ENCODE results near the gene SCN4A.
A peak's percentile ranks its signal among the peaks of the same experiment; 100 is the strongest.

The SCN4A gene

GRCh38 chr17:63954402-63955063 is 18.2 kb downstream of the SCN4A start:
- DNase-seq = no peak

- DNase-seq = no peak
Measured at GRCh38 chr17:63950940-63951907, 21.5 kb downstream of the SCN4A start.

- no peak for DNase-seq
Measured at GRCh38 chr17:63949576-63950250, 23.0 kb downstream of the SCN4A start.

GRCh38 chr17:63948521-63948920 is 24.2 kb downstream of the SCN4A start:
- DNase-seq = no peak

- no peak for DNase-seq
Measured at GRCh38 chr17:63947711-63948330, 24.9 kb downstream of the SCN4A start.

GRCh38 chr17:63946440-63947363 is 26.0 kb downstream of the SCN4A start:
- DNase-seq = peak; percentile 66

- peak; percentile 16 for DNase-seq
Measured at GRCh38 chr17:63945784-63946439, 26.8 kb downstream of the SCN4A start.

- DNase-seq = no peak
Measured at GRCh38 chr17:63944736-63945499, 27.8 kb downstream of the SCN4A start.

GRCh38 chr17:63943745-63944144 is 29.0 kb downstream of the SCN4A start:
- DNase-seq = no peak

- no peak for DNase-seq
Measured at GRCh38 chr17:63942309-63942985, 30.3 kb downstream of the SCN4A start.

- no peak for DNase-seq
Measured at GRCh38 chr17:63941751-63942150, 31.0 kb downstream of the SCN4A start.

GRCh38 chr17:63941162-63941561 is 31.6 kb downstream of the SCN4A start:
- DNase-seq = no peak

GRCh38 chr17:63940584-63940983 is 32.1 kb downstream of the SCN4A start:
- DNase-seq = no peak

GRCh38 chr17:63939884-63940283 is 32.8 kb downstream of the SCN4A start:
- no peak for DNase-seq

- DNase-seq = no peak
Measured at GRCh38 chr17:63939401-63939800, 33.3 kb downstream of the SCN4A start.

GRCh38 chr17:63937920-63938319 is 34.8 kb downstream of the SCN4A start:
- no peak for DNase-seq

GRCh38 chr17:63937319-63937718 is 35.4 kb downstream of the SCN4A start:
- DNase-seq = no peak

GRCh38 chr17:63934183-63935112 is 38.3 kb downstream of the SCN4A start:
- no peak for DNase-seq

GRCh38 chr17:63933598-63933997 is 39.1 kb downstream of the SCN4A start:
- DNase-seq = no peak

All from eye (tissue), 1 donor.